Tibial nerve (tissue), 3 donors: Measurements from ENCODE around the gene GPX4.

Experiments used
- POLR2A ChIP-seq, 2 donors: fragments of 450-650 bp; IDR thresholded peaks; one replicate each; pipeline ENCODE4 v1.6.1; 2017; ENCODE audit warnings: antibody characterized with exemption in 2 of 2, mild to moderate bottlenecking in 2 of 2, moderate library complexity in 2 of 2
- TF ChIP-seq, protein P1 (sequence below), 5 experiments: fragments of 200-600 bp in 3 of 5; fragments of 450-650 bp in 2 of 5; sonication (generic) in 3 of 5; IDR thresholded peaks; one replicate each; pipeline ENCODE4 v1.5.1; 2016 to 2019; ENCODE audit warnings: antibody characterized with exemption in 5 of 5, mild to moderate bottlenecking in 3 of 5, moderate library complexity in 2 of 5

DNA sequence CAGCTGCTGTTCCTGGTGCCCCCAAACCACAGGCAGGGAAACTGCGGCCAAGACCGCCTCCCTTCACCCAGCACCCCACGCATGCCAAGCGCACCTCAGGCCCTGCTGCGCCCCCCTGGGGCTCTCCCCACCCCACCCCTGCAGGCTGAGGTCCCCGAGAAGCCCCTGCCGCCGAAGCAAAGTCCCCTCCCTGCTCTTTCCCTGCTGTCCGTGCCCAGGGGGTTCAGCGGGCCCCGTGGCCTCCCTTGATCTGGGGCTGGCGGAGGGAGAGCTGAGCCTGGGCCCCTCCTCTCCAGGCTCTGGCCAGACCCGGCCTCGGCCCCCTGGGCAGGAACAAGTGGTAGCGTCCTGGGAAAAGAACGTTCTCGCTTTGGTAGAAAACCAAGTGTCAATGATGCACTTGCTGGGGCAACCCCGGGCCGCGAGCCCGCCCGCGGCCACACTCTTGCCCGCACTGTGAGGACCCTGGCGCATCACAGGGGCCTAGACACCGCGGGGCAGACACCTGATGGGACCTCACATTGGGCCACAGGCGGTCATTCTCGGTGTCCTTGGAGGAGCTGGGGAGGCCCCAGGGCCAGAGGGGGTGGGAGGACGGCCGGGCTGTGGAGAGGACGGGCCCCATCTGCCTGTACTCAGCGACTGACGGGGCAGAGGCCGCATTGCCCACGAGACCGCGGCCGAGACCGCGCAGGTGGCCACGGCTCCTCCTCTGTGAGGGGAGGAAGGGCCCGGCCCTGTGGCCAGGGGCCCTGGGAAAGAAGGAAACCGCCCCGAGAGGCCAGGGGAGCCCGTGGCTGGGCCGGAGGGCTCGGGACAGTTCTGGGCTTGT lies 29.0 kb downstream of the GPX4 start:
- TF ChIP-seq, protein P1, sequence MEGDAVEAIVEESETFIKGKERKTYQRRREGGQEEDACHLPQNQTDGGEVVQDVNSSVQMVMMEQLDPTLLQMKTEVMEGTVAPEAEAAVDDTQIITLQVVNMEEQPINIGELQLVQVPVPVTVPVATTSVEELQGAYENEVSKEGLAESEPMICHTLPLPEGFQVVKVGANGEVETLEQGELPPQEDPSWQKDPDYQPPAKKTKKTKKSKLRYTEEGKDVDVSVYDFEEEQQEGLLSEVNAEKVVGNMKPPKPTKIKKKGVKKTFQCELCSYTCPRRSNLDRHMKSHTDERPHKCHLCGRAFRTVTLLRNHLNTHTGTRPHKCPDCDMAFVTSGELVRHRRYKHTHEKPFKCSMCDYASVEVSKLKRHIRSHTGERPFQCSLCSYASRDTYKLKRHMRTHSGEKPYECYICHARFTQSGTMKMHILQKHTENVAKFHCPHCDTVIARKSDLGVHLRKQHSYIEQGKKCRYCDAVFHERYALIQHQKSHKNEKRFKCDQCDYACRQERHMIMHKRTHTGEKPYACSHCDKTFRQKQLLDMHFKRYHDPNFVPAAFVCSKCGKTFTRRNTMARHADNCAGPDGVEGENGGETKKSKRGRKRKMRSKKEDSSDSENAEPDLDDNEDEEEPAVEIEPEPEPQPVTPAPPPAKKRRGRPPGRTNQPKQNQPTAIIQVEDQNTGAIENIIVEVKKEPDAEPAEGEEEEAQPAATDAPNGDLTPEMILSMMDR (IDR thresholded peaks at IDR 0.05), result no peak
- TF ChIP-seq POLR2A (IDR thresholded peaks at IDR 0.05), result no peak
